ENCODE data around the gene KDM6A.
"Not testable (repeated sequence)": the region's sequence is repeated elsewhere in the genome, so short reads cannot be mapped to it uniquely, and the experiment has no call there.

Gene KDM6A

DNA sequence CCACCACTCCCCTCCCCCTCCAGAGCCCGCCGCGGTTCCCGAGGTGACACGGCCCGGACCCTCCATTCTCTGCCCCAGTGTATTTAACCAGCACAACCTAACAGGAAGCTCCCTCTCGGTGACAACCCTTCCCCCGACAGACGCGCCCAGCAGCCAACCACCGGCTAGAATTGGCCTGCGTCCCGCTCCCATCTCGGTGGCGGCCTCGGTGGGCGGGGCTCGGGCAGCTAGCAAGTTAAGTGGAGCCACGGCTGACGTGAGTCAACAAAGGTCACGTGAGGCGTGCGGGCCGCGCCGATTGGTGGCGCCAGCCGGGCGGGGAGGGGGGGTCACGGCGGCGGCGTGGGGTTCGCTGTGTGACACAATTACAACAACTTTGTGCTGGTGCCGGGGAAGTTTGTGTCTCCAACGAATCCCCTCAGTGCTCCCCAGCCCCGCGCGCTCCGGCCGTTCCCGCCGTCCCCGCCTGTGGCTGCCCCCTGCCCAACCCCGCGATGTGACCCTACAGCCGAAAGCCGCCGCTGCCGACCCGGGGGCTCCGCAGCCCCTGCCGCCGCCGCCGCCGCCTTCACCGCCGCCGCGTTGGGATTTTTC lies at the start of gene KDM6A:
KDM6A (plus strand) TSS at position 368 of the 594 bp plus-strand sequence. CDS start 364 bp downstream, outside the sequence.
- DNase-seq = peak; percentile 96

DNA sequence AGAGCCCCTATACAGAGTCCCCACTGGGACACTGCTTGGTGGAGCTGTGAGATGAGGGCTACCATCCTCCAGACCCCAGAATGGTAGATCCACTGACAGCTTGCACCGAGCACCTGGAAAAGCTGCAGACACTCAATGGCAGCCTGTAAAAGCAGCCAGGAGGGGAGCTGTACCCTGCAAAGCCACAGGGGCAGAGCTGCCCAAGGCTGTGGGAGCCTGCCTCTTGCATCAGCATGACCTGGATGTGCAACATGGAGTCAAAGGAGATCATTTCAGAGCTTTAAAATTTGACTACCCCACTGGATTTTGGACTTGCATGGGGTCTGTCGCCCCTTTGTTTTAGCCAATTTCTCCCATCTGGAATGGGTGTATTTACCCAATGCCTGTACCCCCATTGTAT lies 49.8 kb upstream of the KDM6A start:
- DNase-seq = not testable (repeated sequence)

GRCh38 chrX:44828008-44828605 lies 44.9 kb upstream of the KDM6A start:
- DNase-seq = no peak

GRCh38 chrX:44829832-44830231 lies 43.2 kb upstream of the KDM6A start:
- DNase-seq = no peak

DNA sequence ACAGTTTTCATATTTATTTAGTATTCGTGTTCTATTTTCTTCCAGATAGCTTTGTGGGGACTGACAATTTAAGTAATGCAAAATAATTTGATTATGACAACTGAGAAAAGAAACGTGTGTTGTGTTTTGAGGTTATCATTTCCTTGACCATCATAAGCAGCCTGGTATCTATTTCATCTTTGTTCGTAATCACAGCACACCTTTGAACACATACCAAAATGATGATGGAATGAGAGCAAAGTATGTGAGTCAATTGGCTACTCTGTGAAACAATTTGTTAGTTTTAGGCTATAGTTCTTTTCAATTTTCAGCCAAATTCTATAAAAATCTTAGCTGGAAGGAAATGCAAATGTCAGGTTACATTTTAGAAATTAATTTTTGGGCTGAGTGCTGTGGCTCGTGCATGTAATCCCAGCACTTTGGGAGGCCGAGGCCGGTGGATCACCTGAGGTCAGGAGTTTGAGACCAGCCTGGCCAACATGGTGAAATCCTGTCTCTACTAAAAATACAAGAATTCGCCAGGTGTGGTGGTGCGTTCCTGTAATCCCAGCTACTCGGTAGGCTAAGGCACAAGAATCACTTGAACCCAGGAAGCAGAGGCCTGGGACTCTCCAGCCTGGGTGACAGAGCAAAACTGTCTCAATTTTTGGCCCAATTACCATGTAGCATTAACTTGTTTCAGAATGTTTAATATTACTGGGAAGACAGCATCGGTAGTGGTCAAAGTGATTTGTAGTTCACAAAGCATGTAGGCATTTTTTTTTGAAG lies 30.3 kb upstream of the KDM6A start:
- DNase-seq = no peak

DNA sequence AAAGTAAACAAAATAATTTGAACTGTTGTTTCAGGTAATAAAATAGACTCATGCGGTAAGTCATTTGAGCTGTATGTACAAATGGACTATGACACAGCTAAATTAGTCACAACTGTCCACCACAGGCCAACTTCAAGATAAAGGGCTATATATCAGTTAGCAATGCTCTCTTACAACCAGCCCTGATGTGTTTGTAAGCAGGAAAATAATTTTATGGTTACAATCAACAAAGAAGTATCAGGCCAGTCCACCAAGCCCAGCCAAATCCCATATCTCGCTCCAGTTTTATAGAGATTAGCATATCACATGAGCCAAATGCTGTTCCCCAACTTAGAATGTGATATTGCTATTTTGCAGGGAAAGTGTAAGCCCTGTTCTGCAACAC lies 29.7 kb upstream of the KDM6A start:
- DNase-seq = no peak

DNA sequence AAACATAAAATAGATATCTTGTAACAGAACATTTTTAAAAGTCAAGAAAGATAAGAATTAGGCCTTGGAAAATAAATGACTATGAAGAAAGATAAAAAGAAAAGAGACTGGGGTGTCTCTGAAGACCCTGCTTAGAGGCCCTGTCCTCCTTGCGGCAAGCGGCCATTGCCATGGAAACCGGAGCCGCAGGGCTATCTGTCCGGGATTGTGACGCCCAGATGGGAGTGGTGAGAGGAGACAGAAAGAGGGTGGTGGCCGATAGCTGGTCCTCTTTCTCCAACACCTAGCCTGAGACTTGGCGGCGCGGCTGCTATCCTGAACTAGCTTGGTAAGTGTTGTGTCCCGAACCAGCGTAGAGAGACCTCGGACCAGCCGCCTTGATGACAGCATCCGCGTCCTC lies 29.2 kb upstream of the KDM6A start, which contains the start of gene DUSP21:
DUSP21 (plus strand) TSS at position 269 of the 400 bp plus-strand sequence; CDS start at position 381, 112 bp downstream.
- no peak for DNase-seq

GRCh38 chrX:44844204-44844603 lies 28.8 kb upstream of the KDM6A start:
- DNase-seq = no peak

DNA sequence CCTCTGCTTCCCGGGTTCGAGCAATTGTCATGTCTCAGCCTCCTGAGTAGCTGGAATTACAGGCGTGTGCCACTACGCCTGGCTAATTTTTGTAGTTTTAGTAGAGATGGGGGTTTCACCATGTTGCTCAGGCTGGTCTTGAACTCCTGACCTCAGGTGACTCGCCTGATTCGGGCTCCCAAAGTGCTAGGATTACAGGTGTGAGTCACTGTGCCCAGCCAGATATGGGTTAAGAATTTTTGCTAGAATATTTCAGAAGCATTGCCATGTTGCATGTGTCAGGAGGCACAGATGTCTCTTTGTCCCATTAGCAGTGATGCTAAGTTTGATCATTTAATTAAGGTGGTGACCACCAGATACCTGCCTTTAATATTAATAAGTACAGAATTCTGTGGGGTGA lies 22.1 kb upstream of the KDM6A start:
- not testable (repeated sequence) for DNase-seq

GRCh38 chrX:44871114-44871645 lies 1.8 kb upstream of the KDM6A start:
- no peak for DNase-seq

- no peak for DNase-seq
These were observed 812 bp upstream of the KDM6A start for GRCh38 chrX:44871931-44872820.

DNA sequence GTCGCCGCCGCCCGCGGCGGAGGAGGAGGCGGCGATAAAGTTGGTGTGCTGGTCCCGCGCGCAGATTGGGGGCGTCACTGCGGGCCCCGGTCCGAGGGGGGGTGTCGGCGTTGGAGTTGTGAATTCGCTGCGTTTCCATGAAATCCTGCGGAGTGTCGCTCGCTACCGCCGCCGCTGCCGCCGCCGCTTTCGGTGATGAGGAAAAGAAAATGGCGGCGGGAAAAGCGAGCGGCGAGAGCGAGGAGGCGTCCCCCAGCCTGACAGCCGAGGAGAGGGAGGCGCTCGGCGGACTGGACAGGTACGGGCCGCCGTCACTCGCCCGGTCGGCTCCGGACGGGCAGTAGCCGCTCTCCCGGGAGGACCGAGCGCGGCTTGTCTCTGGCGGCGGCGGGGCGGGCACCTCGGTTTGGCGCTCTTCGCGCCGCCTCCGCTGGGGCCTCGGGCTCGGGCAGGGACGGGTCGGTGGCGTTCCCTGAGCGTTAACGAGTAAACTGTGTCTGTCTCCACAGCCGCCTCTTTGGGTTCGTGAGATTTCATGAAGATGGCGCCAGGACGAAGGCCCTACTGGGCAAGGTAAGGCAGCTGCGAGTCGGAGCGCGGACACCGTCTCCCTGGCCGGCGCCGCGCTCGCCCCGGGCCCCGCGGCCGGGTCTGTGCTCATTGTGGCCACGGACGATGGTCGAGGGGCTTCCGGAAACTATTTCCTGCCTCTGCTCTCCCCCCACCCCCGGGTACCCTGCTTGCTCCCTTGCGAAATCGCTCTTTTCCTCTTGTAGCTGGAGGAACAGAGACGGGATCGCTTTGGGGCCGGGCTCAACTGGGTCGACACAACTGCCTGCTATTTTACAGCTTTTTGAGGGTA lies 658 bp downstream of the KDM6A start:
- DNase-seq = peak; percentile 49

DNA sequence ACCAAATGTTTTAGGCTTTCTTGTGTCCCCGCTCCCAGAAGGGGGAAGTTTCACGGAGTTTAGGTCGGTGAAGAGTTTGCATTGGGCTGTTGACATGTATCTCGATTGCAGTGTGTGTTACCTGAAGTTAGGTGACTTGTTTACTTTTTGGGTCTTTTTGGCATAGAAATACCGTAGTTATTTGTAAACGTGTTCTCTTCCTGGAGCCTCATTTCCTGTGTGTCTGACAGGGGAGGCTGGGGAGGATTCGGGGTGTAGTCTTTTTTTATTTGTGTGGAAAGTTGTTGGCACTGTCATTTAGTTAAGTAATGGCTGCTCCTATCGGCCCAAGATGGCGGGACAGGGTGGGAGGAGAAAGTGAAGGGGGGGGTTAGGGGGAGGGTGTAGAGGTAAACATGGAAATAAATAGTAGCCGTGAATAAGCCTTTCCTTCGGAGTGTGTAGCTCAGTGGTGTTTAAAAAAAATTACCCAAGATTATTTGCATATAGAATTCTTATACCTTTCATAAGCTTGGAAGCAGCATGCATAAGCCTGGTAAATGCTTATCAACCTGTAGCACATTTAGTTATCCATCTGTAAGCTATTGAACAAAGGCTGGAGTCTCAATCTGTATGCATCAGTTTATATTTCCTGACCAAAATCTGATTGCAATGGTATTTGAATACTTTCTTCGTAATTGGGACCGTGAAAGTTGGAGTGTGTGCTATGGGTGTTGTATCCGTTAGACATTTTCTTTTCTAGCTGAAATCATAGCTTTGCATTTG lies 1.6 kb downstream of the KDM6A start:
- DNase-seq = peak; percentile 53

DNA sequence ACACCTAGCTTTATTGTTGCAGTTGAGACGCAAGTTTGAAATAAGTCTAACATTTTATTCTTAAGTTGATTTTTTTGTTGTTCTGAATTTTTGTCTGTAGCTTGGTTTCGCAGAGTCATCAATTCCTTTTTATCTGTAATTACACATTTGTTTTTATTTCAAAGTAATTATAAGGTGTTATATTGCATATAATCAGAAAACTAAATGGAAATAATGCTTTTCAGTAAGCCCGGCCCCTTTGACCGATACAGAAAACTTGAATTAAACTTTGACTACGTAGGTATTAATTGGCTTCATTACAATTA lies 2.1 kb downstream of the KDM6A start:
- no peak for DNase-seq

DNA sequence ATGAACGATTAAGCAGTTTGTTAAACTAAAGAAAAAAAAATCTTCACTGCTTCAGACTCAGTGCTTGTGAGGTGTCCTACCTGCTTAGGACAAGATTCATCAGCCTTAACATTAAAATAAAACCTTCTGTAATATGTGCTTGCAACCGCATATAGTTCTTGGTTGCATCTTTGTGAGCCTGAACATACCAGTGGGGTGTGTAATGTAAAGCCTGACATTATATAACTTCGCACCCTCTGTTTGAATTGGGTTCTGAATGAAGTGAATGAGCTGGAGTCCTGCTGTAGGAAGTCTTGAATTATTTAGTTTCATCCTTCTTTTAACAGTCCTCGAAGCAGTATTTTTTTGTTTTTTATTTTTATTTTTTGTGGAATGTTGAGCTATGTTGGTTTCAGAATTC lies 3.1 kb downstream of the KDM6A start:
- peak; percentile 13 for DNase-seq

DNA sequence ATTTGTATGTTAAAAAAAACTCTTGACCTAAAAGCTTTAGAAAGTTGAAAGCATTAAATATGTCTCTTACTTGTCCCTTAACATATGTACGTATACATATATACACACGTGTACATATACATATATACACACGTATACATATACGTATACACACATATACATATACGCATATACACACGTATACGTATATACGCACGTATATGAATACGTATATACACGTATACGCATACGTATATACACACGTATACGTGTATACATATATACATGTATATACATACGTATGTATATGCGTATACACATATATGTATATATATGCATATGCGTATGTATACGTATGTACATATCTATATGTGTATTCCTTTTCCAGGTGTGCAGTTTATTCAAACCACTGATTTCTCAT lies 3.8 kb downstream of the KDM6A start:
- no peak for DNase-seq

DNA sequence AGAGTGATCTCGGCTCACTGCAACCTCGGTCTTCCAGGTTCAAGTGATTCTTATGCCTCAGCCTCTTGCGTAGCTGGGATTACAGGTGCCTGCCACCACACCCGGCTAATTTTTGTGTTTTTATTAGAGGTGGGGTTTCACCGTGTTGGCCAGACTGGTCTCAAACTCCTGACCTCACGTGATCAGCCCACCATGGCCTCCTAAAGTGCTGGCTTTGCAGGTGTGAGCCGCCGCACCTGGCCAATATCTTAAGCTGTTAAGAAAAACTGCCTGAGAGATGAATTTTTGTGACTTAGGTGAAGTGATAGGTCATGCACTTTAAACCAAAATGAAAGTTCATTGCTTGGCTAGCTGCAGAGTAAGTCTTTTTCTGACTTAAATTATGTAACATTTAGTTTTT lies 5.8 kb downstream of the KDM6A start:
- DNase-seq = peak; percentile 90

DNA sequence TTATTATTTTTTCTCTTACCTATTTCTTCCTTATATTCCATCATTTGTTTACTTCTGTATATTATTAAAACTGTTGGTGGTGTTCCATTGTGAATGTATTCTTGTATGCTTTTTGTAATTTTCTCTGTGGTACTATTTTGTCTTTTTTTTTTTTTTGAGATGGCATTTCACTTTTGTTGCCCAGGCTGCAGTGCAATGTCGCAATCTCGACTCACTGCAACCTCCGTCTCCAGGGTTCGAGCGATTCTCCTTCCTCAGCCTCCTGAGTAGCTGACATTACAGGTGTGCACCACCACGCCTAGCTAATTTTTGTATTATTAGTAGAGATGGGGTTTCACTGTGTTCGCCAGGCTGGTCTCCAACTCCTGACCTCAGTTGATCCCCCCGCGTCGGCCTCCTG lies 8.6 kb downstream of the KDM6A start:
- DNase-seq = no peak

DNA sequence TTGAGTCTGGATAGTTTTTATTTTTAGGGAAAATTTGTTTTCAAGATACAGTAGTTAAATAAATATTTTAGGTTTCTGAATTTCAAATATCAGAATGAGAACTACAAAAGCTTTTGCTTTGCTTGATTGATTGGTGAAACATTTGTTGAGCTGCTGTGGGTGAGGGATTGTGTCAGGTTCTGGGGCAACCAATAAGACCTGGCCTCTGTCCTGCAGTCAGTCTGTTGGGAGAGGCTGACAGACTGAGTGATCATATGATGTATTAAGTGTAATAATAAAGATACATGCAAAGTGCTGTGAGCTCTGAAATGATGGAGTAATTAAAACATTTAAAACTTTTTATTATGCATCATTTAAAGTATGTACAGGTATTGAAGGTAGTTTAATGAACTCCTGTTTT lies 9.6 kb downstream of the KDM6A start:
- no peak for DNase-seq

- DNase-seq = no peak
These were observed 12.0 kb downstream of the KDM6A start for GRCh38 chrX:44884944-44885343.

DNA sequence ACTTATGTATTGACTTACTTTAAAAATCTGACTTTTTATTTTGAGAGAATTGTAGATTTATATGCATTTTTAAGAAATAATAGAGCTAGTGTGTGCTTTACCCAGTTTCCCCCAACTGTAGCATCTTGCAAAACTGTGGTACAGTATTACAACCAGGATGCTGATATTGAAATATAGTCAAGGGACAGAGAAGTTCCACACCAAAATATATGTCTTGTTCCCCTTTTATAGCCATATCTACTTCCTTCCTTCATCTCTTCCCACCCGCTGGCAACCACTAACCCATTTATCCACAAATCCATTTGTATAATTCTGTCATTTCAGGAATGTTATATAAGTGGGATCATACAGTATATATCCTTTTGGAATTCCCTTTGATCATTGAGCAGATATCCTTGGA lies 16.8 kb downstream of the KDM6A start:
- no peak for DNase-seq

Data from RPMI8226 (cell line).